Endothelial cell of umbilical vein (primary cell): ENCODE results near the gene HIRA. TPM values are rescaled to one million over a fixed set of nuclear protein-coding genes. Genes with fewer than 3 reads are reported as not detected.

ENCODE experiments used
- BruUV-seq: library from RNA; stranded (reverse); fragments of 400-500 nt; replicated peaks from 2 replicates; lab custom pipeline; 2021; lab: Mats Ljungman, UMichigan
- CTCF ChIA-PET: fragments of 300-600, 350-600 bp; sonication (Branson Sonifier 250); formaldehyde crosslinking; loops from one replicate; lab custom pipeline; 2021; ENCODE audit warnings: antibody characterized with exemption, inconsistent platforms; lab: Charles Lee
- POLR2A ChIA-PET: fragments of 300-600, 350-600 bp; sonication (Branson Sonifier 250); formaldehyde crosslinking; loops from one replicate; lab custom pipeline; 2021; ENCODE audit warnings: antibody characterized with exemption, inconsistent platforms; lab: Charles Lee
- DNase-seq: peaks from one replicate; pipeline ENCODE4 v3.0.0-alpha.2; 2011; ENCODE audit warnings: low read depth, low spot score
- FAIRE-seq: peaks from 2 replicates; lab custom pipeline; 2011; peaks lifted over from hg19 to GRCh38; lab: Jason Lieb, UNC
- H2AFZ ChIP-seq: 2 replicates; pipeline ENCODE4 v1.6.0; 2012; ENCODE audit warnings: low read depth, low read length, control low read depth, inconsistent platforms
- H3K27ac ChIP-seq: 2 replicates; pipeline ENCODE4 v1.5.1; 2011; ENCODE audit warnings: low read depth, mild to moderate bottlenecking, control low read depth, low read length, moderate library complexity; ENCODE audit not compliant: insufficient read depth
- H3K27me3 ChIP-seq, 2 experiments: 2 replicates each; pipeline versions ENCODE4 v1.6.0 to v1.6.1; 2011; ENCODE audit warnings: low read length in 2 of 2, mixed read lengths in 1 of 2; ENCODE audit not compliant: control insufficient read depth in 2 of 2, insufficient read depth in 2 of 2
- H3K36me3 ChIP-seq, 2 experiments: 2 replicates in 1 of 2; 3 replicates in 1 of 2; pipeline ENCODE4 v1.5.1; 2011; ENCODE audit warnings: low read length in 2 of 2, mild to moderate bottlenecking in 1 of 2, moderate library complexity in 1 of 2; ENCODE audit not compliant: control insufficient read depth in 2 of 2, insufficient read depth in 2 of 2; ENCODE audit errors: extremely low read depth in 1 of 2
- H3K4me1 ChIP-seq: 3 replicates; pipeline ENCODE4 v1.5.1; 2011; ENCODE audit warnings: mild to moderate bottlenecking, low read length; ENCODE audit not compliant: control insufficient read depth, insufficient read depth; ENCODE audit errors: extremely low read depth
- H3K4me2 ChIP-seq: 2 replicates; pipeline ENCODE4 v1.6.1; 2011; ENCODE audit warnings: low read length, control low read depth, mixed read lengths; ENCODE audit not compliant: insufficient read depth
- H3K4me3 ChIP-seq, 3 experiments: fragments of 200-600 bp in 1 of 3; sonication (generic), shearing (Covaris generic) in 1 of 3; replicated peaks in 1 of 3; 2 replicates each; pipeline ENCODE4 v1.5.1; 2011 to 2016; ENCODE audit warnings: control low read depth in 3 of 3, low read length in 3 of 3, mild to moderate bottlenecking in 2 of 3, inconsistent platforms in 1 of 3, low read depth in 1 of 3, moderate library complexity in 1 of 3; ENCODE audit not compliant: insufficient read depth in 1 of 3
- H3K79me2 ChIP-seq: 2 replicates; pipeline ENCODE4 v1.6.0; 2012; ENCODE audit warnings: low read length, inconsistent platforms; ENCODE audit not compliant: control insufficient read depth, insufficient read depth
- H3K9ac ChIP-seq: replicated peaks from 2 replicates; pipeline ENCODE3; 2011; ENCODE audit warnings: low read length, control low read depth; ENCODE audit not compliant: insufficient read depth; ENCODE audit errors: extremely low read depth
- H3K9me1 ChIP-seq: replicated peaks from 3 replicates; pipeline ENCODE4 v1.6.0; 2011; ENCODE audit warnings: mild to moderate bottlenecking, low read length; ENCODE audit not compliant: control insufficient read depth, insufficient read depth; ENCODE audit errors: extremely low read depth
- H3K9me3 ChIP-seq: replicated peaks from 2 replicates; pipeline ENCODE4 v1.5.1; 2012; ENCODE audit warnings: low read length, inconsistent platforms; ENCODE audit not compliant: control insufficient read depth, insufficient read depth
- H4K20me1 ChIP-seq: replicated peaks from 2 replicates; pipeline ENCODE3; 2011; ENCODE audit warnings: mild to moderate bottlenecking, low read length; ENCODE audit not compliant: control insufficient read depth, insufficient read depth; ENCODE audit errors: extremely low read depth
- CTCF ChIP-seq, 2 donors: IDR thresholded peaks; 1 replicate in 1 of 2; 2 replicates in 1 of 2; pipeline ENCODE4 v1.5.1; 2011; ENCODE audit warnings: low read length in 2 of 2, mild to moderate bottlenecking in 2 of 2, moderate library complexity in 2 of 2, control low read depth in 1 of 2, inconsistent platforms in 1 of 2, low read depth in 1 of 2; ENCODE audit not compliant: insufficient read depth in 1 of 2; ENCODE audit errors: extremely low read depth in 1 of 2
- FOS ChIP-seq: IDR thresholded peaks from 2 replicates; pipeline ENCODE4 v1.6.1; 2011; ENCODE audit warnings: mild to moderate bottlenecking, low read length, moderate library complexity, borderline replicate concordance; ENCODE audit not compliant: insufficient read depth
- GATA2 ChIP-seq: IDR thresholded peaks from 2 replicates; pipeline ENCODE4 v1.7.0; 2011; ENCODE audit warnings: low read depth, mild to moderate bottlenecking, moderate library complexity, mixed read lengths, low read length; ENCODE audit not compliant: insufficient read length, insufficient read depth
- JUN ChIP-seq: IDR thresholded peaks from 2 replicates; pipeline ENCODE4 v1.6.1; 2011; ENCODE audit warnings: borderline replicate concordance, low read depth; ENCODE audit not compliant: insufficient read length, insufficient read depth
- MYC ChIP-seq: IDR thresholded peaks from one replicate; pipeline ENCODE4 v1.6.1; 2011; ENCODE audit warnings: mild to moderate bottlenecking, low read depth, low read length
- POLR2A ChIP-seq: IDR thresholded peaks from 2 replicates; pipeline ENCODE4 v1.6.1; 2012; ENCODE audit warnings: low read depth, mild to moderate bottlenecking, control low read depth, low read length
- POLR2AphosphoS5 ChIP-seq: IDR thresholded peaks from 2 replicates; pipeline ENCODE4 v1.6.1; 2012; ENCODE audit warnings: low read depth, mild to moderate bottlenecking, control low read depth, low read length, moderate library complexity; ENCODE audit not compliant: insufficient read depth
- dilution Hi-C: fragments of 300-500 bp; cut with MboI; formaldehyde crosslinking; loops from one replicate; pipeline ENCODE4 v1.15.0; 2019; ENCODE audit warnings: low sequenced_read_pairs; ENCODE audit not compliant: extremely low pct_ligation_motif_present
- intact Hi-C: fragments of 100-400 bp; cut with micrococcal nuclease; formaldehyde crosslinking; loops from one replicate; pipeline ENCODE4 v1.10.0; 2022
- polyA plus RNA-seq, 4 experiments: library from polyadenylated mRNA; depleted of rRNA in 3 of 4; stranded (reverse) in 3 of 4; unstranded in 1 of 4; fragments of >200 nt; gene quantifications; 2 replicates each; pipeline versions ENCODE4 v1.2.1 to v1.2.3, GENCODE V29; 2011 to 2012; ENCODE audit warnings: missing spikeins in 1 of 4
- total RNA-seq: library from RNA; stranded (reverse); gene quantifications from 2 replicates; pipeline ENCODE4 v1.2.3, GENCODE V29; 2021

The HIRA gene
- total and polyA plus RNA-seq, 2 donors (not counting 3 experiments of a cell fraction or from before 2014, with no cell fraction given), result 17.3 to 27.7 TPM

- Histone ChIP-seq H3K4me1 (no peaks in the 10 kb centered on the region), H2AFZ (no peak overlapping the region), H3K79me2 (no peaks in the 10 kb centered on the region), H3K27ac (no peak overlapping the region), H3K27me3 (no peaks in the 10 kb centered on the region), H3K9me3 (no peaks in the 10 kb centered on the region), H4K20me1 (no peaks in the 10 kb centered on the region), H3K9me1 (no peaks in the 10 kb centered on the region), H3K9ac (no peak overlapping the region), H3K4me3 (no peak overlapping the region), H3K36me3 (peaks cover 10% of the 10 kb centered on the region in 2 experiments), H3K4me2 (no peak overlapping the region)
- BruUV-seq, result no TSS peak
- POLR2A ChIA-PET, result no interaction called here
- dilution Hi-C loops (no loop called here), intact Hi-C loops (no loop called here)
- no peak for DNase-seq
- CTCF ChIA-PET, result no interaction called here
- no peak for TF ChIP-seq GATA2
- TF ChIP-seq POLR2A, result no peak
- TF ChIP-seq JUN, result no peak
- no peak for TF ChIP-seq FOS
- TF ChIP-seq POLR2AphosphoS5, result no peak
- no peak for TF ChIP-seq MYC
- no peak for TF ChIP-seq CTCF (IDR thresholded peaks at IDR 0.05; ENCODE audit: extremely low read depth in 1 of 2, insufficient read depth in 1 of 2, low read depth in 1 of 2, low read length in 2 of 2)
- FAIRE-seq, result peak; percentile 38
Observed at GRCh38 chr22:19336133-19337075, 95.1 kb downstream of the HIRA start.
